Naive thymus-derived CD4-positive, alpha-beta T cell (primary cell): ENCODE data around the gene CNNM1. TPM values are rescaled to one million over a fixed set of nuclear protein-coding genes. Genes with fewer than 3 reads are reported as not detected.

Source experiments
- ATAC-seq: fragments of 150-1000 bp; cut with Tn5 transposase; 2 replicates; pipeline ENCODE4 v1.10.0; 2021; ENCODE audit warnings: mild to moderate bottlenecking, moderate library complexity
- CTCF ChIA-PET: fragments of 350-600 bp; sonication (Branson Sonifier 250); formaldehyde crosslinking; loops from one replicate; lab custom pipeline; 2021; ENCODE audit warnings: antibody characterized with exemption; lab: Charles Lee
- POLR2A ChIA-PET: fragments of 350-600 bp; sonication (Branson Sonifier 250); formaldehyde crosslinking; loops from one replicate; lab custom pipeline; 2021; ENCODE audit warnings: antibody characterized with exemption, inconsistent platforms; lab: Charles Lee
- DNase-seq, 9 donors: peaks; one replicate each; pipeline versions ENCODE4 v3.0.0 to v3.0.0-alpha.2; 2020 to 2022; ENCODE audit warnings: mixed read lengths in 1 of 9
- H3K27ac ChIP-seq: one replicate; pipeline ENCODE4 v1.7.0; 2013; ENCODE audit warnings: mild to moderate bottlenecking, low read depth, low read length, moderate library complexity
- H3K27me3 ChIP-seq, 2 donors: one replicate each; pipeline ENCODE4 v1.7.0; 2013; ENCODE audit warnings: low read length in 2 of 2, mild to moderate bottlenecking in 2 of 2, moderate library complexity in 2 of 2; ENCODE audit not compliant: control insufficient read depth in 2 of 2, insufficient read depth in 2 of 2
- H3K36me3 ChIP-seq, 3 experiments: 1 replicate in 2 of 3; 2 replicates in 1 of 3; pipeline ENCODE4 v1.7.0; 2013; ENCODE audit warnings: low read length in 3 of 3, mild to moderate bottlenecking in 3 of 3, moderate library complexity in 1 of 3; ENCODE audit not compliant: insufficient read depth in 3 of 3, control insufficient read depth in 2 of 3
- H3K4me1 ChIP-seq, 2 donors: one replicate each; pipeline ENCODE4 v1.7.0; 2013; ENCODE audit warnings: low read length in 2 of 2, mild to moderate bottlenecking in 2 of 2, moderate library complexity in 1 of 2; ENCODE audit not compliant: control insufficient read depth in 2 of 2, insufficient read depth in 2 of 2
- H3K4me3 ChIP-seq: 2 replicates; pipeline ENCODE4 v1.7.0; 2013; ENCODE audit warnings: mild to moderate bottlenecking, low read length
- H3K9me3 ChIP-seq, 3 experiments: 1 replicate in 2 of 3; 2 replicates in 1 of 3; pipeline ENCODE4 v1.7.0; 2013; ENCODE audit warnings: low read length in 3 of 3; ENCODE audit not compliant: control insufficient read depth in 2 of 3
- H3K27ac Mint-ChIP-seq, 9 donors: one replicate each; pipeline ENCODE4 v1.8.0; 2020 to 2022; ENCODE audit warnings: mixed read lengths in 9 of 9, mild to moderate bottlenecking in 8 of 9, moderate library complexity in 5 of 9, inconsistent platforms in 2 of 9
- H3K27me3 Mint-ChIP-seq, 5 donors: one replicate each; pipeline ENCODE4 v1.8.0; 2021 to 2022; ENCODE audit warnings: mixed read lengths in 5 of 5, mild to moderate bottlenecking in 1 of 5
- H3K36me3 Mint-ChIP-seq, 5 donors: one replicate each; pipeline ENCODE4 v1.8.0; 2020 to 2022; ENCODE audit warnings: mixed read lengths in 5 of 5, mild to moderate bottlenecking in 3 of 5, inconsistent platforms in 1 of 5
- H3K4me1 Mint-ChIP-seq, 7 donors: one replicate each; pipeline ENCODE4 v1.8.0; 2020 to 2022; ENCODE audit warnings: mixed read lengths in 7 of 7, mild to moderate bottlenecking in 3 of 7, inconsistent platforms in 1 of 7
- H3K4me3 Mint-ChIP-seq, 10 donors: one replicate each; pipeline ENCODE4 v1.8.0; 2020 to 2022; ENCODE audit warnings: mild to moderate bottlenecking in 10 of 10, mixed read lengths in 10 of 10, moderate library complexity in 6 of 10, inconsistent platforms in 2 of 10
- H3K9me3 Mint-ChIP-seq, 11 donors: one replicate each; pipeline ENCODE4 v1.8.0; 2020 to 2022; ENCODE audit warnings: mixed read lengths in 11 of 11, mild to moderate bottlenecking in 4 of 11, inconsistent platforms in 1 of 11, moderate library complexity in 1 of 11
- intact Hi-C, 2 donors: fragments of 100-400 bp; cut with micrococcal nuclease; formaldehyde crosslinking; loops; one replicate each; pipeline ENCODE4 v1.15.1; 2023
- polyA plus RNA-seq, 2 donors: library from polyadenylated mRNA; unstranded; fragments of 300-500 nt; fragmentation: Illumina TruSeq; gene quantifications; one replicate each; pipeline ENCODE4 v1.2.3, GENCODE V29; 2021
- total RNA-seq, 6 experiments: library from RNA in 5 of 6; stranded (reverse) in 5 of 6; gene quantifications; 1 replicate in 5 of 6; 2 replicates in 1 of 6; pipeline ENCODE4 v1.2.3 and lab custom pipeline; 2021 to 2026

CNNM1 gene
- total and polyA plus RNA-seq, 7 experiments from 2014 or later: 0.12 to 1.9 (median 0.30) TPM

DNA sequence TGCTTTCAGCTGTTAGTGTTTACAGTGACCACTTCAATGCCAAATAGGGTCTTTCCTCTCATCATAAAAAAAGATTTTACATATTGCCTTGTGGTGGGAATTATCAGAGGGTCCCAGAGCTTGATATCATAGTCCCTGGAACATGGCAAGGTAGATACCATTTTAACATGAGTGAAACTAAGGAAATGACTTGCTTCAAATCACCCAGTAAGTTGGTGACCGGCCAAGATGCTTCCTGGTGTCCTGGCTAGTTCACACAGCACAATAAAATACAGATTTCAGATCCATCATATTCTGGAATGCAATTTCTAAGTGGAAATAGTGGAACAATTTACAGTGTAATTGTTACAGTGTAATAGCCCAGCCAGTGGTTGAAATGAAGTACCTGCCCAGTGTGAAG, 36.6 kb downstream of the CNNM1 start:
- Histone ChIP-seq H3K27me3 (no peaks in the 10 kb centered on the region), H3K36me3 (no peaks in the 10 kb centered on the region), H3K4me3 (no peak overlapping the region), H3K4me1 (no peaks in the 10 kb centered on the region), H3K27ac (no peak overlapping the region), H3K9me3 (no peaks in the 10 kb centered on the region)
- Mint-ChIP-seq H3K4me1 (peaks cover 0 to 3% (median 0%) of the 10 kb centered on the region in 7 donors), H3K27ac (no peak overlapping the region), H3K9me3 (no peaks in the 10 kb centered on the region), H3K27me3 (peaks cover 5 to 57% (median 11%) of the 10 kb centered on the region in 5 donors), H3K4me3 (no peak overlapping the region), H3K36me3 (no peaks in the 10 kb centered on the region)
- no peak for DNase-seq
- intact Hi-C loops: no loop called here
- ATAC-seq: no peak
- POLR2A ChIA-PET: no interaction called here
- CTCF ChIA-PET: no interaction called here

DNA sequence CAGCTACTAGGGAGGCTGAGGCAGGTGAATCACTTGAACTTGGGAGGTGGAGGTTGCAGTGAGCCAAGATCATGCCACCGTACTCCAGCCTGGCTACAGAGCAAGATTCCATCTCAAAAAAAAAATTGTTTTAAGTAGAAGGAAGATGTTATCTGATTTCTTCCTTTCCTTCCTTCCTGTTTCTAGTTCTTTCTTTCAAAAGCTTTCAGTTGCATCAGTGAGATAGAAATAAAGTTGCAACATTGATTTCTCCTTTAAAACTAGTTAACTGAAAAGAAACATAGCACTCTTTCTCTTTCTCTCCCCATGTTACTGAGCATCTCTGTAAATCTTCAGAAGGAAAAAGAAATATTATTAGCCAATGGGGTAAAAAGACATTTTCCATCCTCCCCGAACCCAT, 37.5 kb downstream of the CNNM1 start:
- Histone ChIP-seq H3K4me1 (no peaks in the 10 kb centered on the region), H3K36me3 (no peaks in the 10 kb centered on the region), H3K27me3 (no peaks in the 10 kb centered on the region), H3K4me3 (no peak overlapping the region), H3K9me3 (no peaks in the 10 kb centered on the region), H3K27ac (no peak overlapping the region)
- intact Hi-C loops: no loop called here
- Mint-ChIP-seq H3K4me3 (no peak overlapping the region), H3K4me1 (peaks cover 0 to 10% (median 5%) of the 10 kb centered on the region in 7 donors), H3K27ac (no peak overlapping the region), H3K9me3 (no peaks in the 10 kb centered on the region), H3K36me3 (no peaks in the 10 kb centered on the region), H3K27me3 (peaks cover 10 to 65% (median 17%) of the 10 kb centered on the region in 5 donors)
- ChIA-PET CTCF (no interaction called here), POLR2A (no interaction called here)
- ATAC-seq: no peak
- DNase-seq: no peak

DNA sequence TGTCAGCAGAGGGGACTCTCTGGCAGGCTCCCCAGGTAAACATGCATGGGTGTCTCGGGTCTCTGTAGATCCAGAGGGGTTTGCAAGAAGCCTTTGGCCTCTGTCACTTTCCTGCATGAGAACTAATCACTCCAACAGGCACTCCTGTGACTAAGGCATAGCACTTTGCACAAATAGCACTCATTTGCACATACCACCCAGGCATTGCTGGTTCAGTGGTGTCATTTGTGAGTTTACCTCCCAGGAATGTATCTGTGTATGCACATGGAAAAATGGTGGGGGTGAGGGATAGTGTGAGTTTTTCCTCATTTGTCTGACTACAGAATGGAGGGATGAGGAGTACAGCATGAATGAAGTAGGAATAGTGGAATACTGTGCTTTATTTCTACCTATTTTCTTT, 39.5 kb downstream of the CNNM1 start:
- Histone ChIP-seq H3K27me3 (no peaks in the 10 kb centered on the region), H3K4me3 (no peak overlapping the region), H3K9me3 (no peaks in the 10 kb centered on the region), H3K27ac (no peak overlapping the region), H3K36me3 (no peaks in the 10 kb centered on the region), H3K4me1 (no peaks in the 10 kb centered on the region)
- H3K27ac Mint-ChIP-seq: no peak overlapping the region
- CTCF ChIA-PET: no interaction called here
- peaks cover 10 to 78% (median 21%) of the 10 kb centered on the region in 5 donors for H3K27me3 Mint-ChIP-seq
- POLR2A ChIA-PET: no interaction called here
- H3K36me3 Mint-ChIP-seq: no peaks in the 10 kb centered on the region
- intact Hi-C loops: no loop called here
- H3K9me3 Mint-ChIP-seq: no peaks in the 10 kb centered on the region
- no peak overlapping the region for H3K4me3 Mint-ChIP-seq
- no peak for DNase-seq
- no peak for ATAC-seq
- peaks cover 0 to 10% (median 5%) of the 10 kb centered on the region in 7 donors for H3K4me1 Mint-ChIP-seq

DNA sequence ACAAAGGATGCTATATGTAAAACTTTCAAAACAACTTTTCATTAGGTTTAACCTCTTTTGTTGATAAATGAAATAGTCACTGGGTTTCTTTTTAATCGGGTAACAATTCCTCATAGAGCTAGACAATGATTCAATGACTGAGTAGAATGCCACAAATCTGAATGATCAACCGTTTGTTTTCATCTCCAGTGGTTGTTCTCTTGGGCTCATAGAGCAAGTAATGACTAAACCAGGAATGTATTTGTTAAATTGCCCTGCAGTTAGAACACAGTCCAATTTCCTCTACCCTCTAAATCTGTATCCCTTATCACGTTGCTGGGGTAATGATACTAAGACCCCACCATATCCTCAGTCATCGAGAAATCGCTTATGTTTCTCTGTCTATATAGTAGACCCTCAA, 40.0 kb downstream of the CNNM1 start:
- Mint-ChIP-seq H3K27me3 (peaks cover 10 to 83% (median 23%) of the 10 kb centered on the region in 5 donors), H3K4me1 (peaks cover 0 to 10% (median 5%) of the 10 kb centered on the region in 7 donors), H3K4me3 (no peak overlapping the region), H3K9me3 (no peaks in the 10 kb centered on the region), H3K27ac (no peak overlapping the region), H3K36me3 (no peaks in the 10 kb centered on the region)
- Histone ChIP-seq H3K4me3 (no peak overlapping the region), H3K36me3 (no peaks in the 10 kb centered on the region), H3K9me3 (no peaks in the 10 kb centered on the region), H3K27ac (no peak overlapping the region), H3K27me3 (no peaks in the 10 kb centered on the region), H3K4me1 (no peaks in the 10 kb centered on the region)
- POLR2A ChIA-PET: no interaction called here
- CTCF ChIA-PET: no interaction called here
- intact Hi-C loops: no loop called here
- DNase-seq: no peak
- no peak for ATAC-seq

DNA sequence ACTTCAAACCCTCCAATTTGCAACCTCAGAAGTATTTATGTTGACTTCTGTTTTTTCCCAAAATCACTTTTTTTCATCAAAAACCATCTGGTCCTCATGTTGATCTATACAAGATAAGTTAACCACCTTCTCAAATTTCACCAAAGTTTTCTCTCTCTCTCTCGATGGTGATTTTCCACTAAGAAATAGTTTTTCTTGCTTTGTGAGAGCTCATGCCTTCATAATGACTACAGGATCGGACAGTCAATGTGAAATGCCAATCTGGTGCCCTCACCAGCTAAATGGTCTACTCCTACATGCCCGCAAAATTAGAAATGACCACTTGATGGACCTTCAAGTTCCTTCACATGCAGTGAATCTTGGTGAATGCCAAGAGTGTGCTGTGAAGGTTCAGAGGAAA, 40.4 kb downstream of the CNNM1 start:
- H3K9me3 ChIP-seq: no peaks in the 10 kb centered on the region
- ChIA-PET POLR2A (no interaction called here), CTCF (no interaction called here)
- DNase-seq (no peak), ATAC-seq (no peak)
- no peaks in the 10 kb centered on the region for H3K36me3 ChIP-seq
- H3K4me3 ChIP-seq: no peak overlapping the region
- Mint-ChIP-seq H3K4me3 (no peak overlapping the region), H3K9me3 (no peaks in the 10 kb centered on the region), H3K27ac (no peak overlapping the region), H3K27me3 (peaks cover 10 to 85% (median 23%) of the 10 kb centered on the region in 5 donors), H3K36me3 (no peaks in the 10 kb centered on the region), H3K4me1 (peaks cover 0 to 10% (median 5%) of the 10 kb centered on the region in 7 donors)
- no peaks in the 10 kb centered on the region for H3K4me1 ChIP-seq
- H3K27me3 ChIP-seq: no peaks in the 10 kb centered on the region
- intact Hi-C loops: no loop called here
- no peak overlapping the region for H3K27ac ChIP-seq

DNA sequence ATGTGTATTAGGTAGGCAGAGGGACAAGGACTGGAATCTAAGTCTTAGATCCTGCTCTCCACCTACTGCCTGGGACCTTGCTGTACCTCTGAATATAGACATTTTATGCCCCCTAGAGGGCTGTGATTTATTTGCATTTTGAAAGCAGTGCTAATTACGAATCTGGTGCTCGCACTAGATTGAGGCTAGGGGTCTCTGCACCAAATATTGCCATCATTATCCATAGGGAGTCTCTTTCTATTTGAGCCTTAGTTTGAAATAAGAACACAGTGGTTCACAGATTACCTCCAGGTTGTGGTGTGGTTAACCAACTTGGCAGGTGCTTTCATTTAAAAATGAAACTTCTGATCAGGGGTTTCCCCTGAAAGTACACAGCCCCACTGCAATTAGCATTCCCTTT, 41.8 kb downstream of the CNNM1 start:
- Histone ChIP-seq H3K4me3 (no peak overlapping the region), H3K9me3 (no peaks in the 10 kb centered on the region), H3K27me3 (no peaks in the 10 kb centered on the region), H3K27ac (no peak overlapping the region), H3K36me3 (no peaks in the 10 kb centered on the region), H3K4me1 (no peaks in the 10 kb centered on the region)
- Mint-ChIP-seq H3K4me3 (peak overlapping the region in 1 of 10 donors; percentile 5), H3K27ac (no peak overlapping the region), H3K36me3 (no peaks in the 10 kb centered on the region), H3K27me3 (peaks cover 10 to 86% (median 23%) of the 10 kb centered on the region in 5 donors), H3K9me3 (no peaks in the 10 kb centered on the region), H3K4me1 (peaks cover 0 to 10% (median 5%) of the 10 kb centered on the region in 7 donors)
- CTCF ChIA-PET: no interaction called here
- no peak for ATAC-seq
- POLR2A ChIA-PET: no interaction called here
- no peak for DNase-seq
- intact Hi-C loops: no loop called here

DNA sequence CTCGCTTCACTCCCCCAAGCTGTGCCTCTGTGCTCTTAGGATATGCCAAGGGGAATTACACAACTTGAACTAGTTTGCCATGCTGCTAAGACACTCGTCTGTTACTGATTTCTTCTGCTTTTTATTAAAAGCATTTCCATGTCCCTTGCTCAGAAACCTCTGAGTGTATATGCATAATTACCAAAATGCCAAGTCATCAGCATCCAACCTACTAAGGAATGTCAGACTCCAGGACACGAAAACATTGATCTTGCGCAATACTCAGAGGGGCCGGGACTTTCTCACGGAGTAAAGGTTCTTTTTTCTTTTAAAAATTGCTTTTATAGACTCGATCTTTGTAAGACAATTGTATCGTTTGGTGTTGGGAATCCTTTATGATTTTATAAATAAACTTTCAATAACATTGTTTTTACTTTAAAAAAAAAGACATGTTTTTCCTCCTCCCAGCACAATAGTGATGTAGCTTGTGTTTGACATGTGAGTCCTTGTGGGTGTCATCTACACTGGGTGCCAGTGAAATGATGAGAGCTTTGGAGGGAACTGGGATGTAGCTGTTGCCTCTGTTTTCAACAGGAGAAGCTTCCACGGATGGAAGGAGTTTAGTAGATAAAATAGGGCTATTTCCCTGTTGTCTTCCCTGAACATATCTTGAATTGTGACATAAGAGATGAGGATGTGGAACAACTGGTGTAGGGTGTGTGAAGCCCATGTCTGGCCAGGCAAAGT, 43.6 kb downstream of the CNNM1 start:
- ChIA-PET POLR2A (no interaction called here), CTCF (no interaction called here)
- Histone ChIP-seq H3K4me1 (no peaks in the 10 kb centered on the region), H3K4me3 (no peak overlapping the region), H3K27ac (no peak overlapping the region), H3K27me3 (no peaks in the 10 kb centered on the region), H3K9me3 (no peaks in the 10 kb centered on the region), H3K36me3 (no peaks in the 10 kb centered on the region)
- no peak for ATAC-seq
- no peak overlapping the region for H3K27ac Mint-ChIP-seq
- no peak for DNase-seq
- intact Hi-C loops: no loop called here
- H3K4me3 Mint-ChIP-seq: no peak overlapping the region
- H3K36me3 Mint-ChIP-seq: no peaks in the 10 kb centered on the region
- H3K9me3 Mint-ChIP-seq: no peaks in the 10 kb centered on the region
- H3K27me3 Mint-ChIP-seq: peaks cover 10 to 82% (median 20%) of the 10 kb centered on the region in 5 donors
- peaks cover 0 to 10% (median 5%) of the 10 kb centered on the region in 7 donors for H3K4me1 Mint-ChIP-seq
